A549 (cell line): ENCODE data around the gene PTGFRN.

Source experiments
- CHD2 ChIP-seq: fragments of 150-350 bp; IDR thresholded peaks from 2 replicates; pipeline ENCODE4 v1.6.1; 2014; ENCODE audit warnings: low read length; ENCODE audit not compliant: partially characterized antibody
- CHD4 ChIP-seq: fragments of 200-600 bp; sonication (generic); IDR thresholded peaks from 2 replicates; pipeline ENCODE4 v1.6.1; 2016; ENCODE audit warnings: antibody characterized with exemption, mild to moderate bottlenecking, borderline replicate concordance
- CTCF ChIP-seq: fragments of >200 bp; sonication (Bioruptor Twin); formaldehyde crosslinking; IDR thresholded peaks from 3 replicates; pipeline ENCODE4 v1.5.1; 2016
- E2F6 ChIP-seq: IDR thresholded peaks from 2 replicates; pipeline ENCODE4 v1.6.1; 2012; ENCODE audit warnings: low read depth, borderline replicate concordance
- MAFK ChIP-seq: fragments of 450-650 bp; IDR thresholded peaks from 2 replicates; pipeline ENCODE4 v1.6.1; 2014; ENCODE audit not compliant: partially characterized antibody
- MAX ChIP-seq: IDR thresholded peaks from 2 replicates; pipeline ENCODE4 v1.6.1; 2012
- MAZ ChIP-seq: fragments of 150-350 bp; IDR thresholded peaks from 2 replicates; pipeline ENCODE4 v1.6.1; 2014; ENCODE audit warnings: antibody characterized with exemption, low read depth, low read length, borderline replicate concordance
- MYC ChIP-seq: IDR thresholded peaks from 2 replicates; pipeline ENCODE4 v1.6.1; 2012; ENCODE audit warnings: mild to moderate bottlenecking, inconsistent platforms, low read length, improper control_type of control experiment, borderline replicate concordance
- POLR2A ChIP-seq: IDR thresholded peaks from 2 replicates; pipeline ENCODE4 v1.6.1; 2012; ENCODE audit warnings: mild to moderate bottlenecking, low read length
- RCOR1 ChIP-seq: fragments of 150-350 bp; IDR thresholded peaks from 2 replicates; pipeline ENCODE4 v1.6.1; 2014; ENCODE audit warnings: antibody characterized with exemption, low read length, low read depth
- TF ChIP-seq, protein P1 (sequence below): fragments of 200-600 bp; sonication (generic); IDR thresholded peaks from 2 replicates; pipeline ENCODE4 v1.6.1; 2016; ENCODE audit warnings: antibody characterized with exemption, mild to moderate bottlenecking, moderate library complexity

DNA sequence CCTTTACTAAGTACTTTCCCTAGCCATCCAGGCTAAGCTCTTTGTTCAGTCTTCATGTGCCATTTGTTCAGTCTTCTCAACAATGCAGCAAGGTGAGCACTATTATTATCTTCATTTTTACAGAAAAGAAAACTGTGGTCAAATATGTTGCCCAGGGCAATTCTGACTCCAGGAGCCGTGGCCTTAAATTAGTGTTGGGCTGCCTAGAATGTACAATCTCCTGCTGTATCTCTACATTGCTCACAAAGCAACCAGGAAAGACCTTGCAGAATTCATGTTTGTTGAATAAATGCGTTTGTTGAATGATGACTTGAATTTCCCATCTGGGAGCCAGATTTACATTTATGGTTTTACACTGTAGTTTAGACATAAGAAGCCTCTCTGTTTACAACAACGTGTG is 106.0 kb downstream of the PTGFRN start:
- TF ChIP-seq CTCF (no peak), POLR2A (no peak), MYC (no peak), MAX (no peak), E2F6 (no peak), MAZ (no peak), RCOR1 (no peak), MAFK (no peak), CHD4 (no peak), CHD2 (no peak)
- TF ChIP-seq, protein P1, sequence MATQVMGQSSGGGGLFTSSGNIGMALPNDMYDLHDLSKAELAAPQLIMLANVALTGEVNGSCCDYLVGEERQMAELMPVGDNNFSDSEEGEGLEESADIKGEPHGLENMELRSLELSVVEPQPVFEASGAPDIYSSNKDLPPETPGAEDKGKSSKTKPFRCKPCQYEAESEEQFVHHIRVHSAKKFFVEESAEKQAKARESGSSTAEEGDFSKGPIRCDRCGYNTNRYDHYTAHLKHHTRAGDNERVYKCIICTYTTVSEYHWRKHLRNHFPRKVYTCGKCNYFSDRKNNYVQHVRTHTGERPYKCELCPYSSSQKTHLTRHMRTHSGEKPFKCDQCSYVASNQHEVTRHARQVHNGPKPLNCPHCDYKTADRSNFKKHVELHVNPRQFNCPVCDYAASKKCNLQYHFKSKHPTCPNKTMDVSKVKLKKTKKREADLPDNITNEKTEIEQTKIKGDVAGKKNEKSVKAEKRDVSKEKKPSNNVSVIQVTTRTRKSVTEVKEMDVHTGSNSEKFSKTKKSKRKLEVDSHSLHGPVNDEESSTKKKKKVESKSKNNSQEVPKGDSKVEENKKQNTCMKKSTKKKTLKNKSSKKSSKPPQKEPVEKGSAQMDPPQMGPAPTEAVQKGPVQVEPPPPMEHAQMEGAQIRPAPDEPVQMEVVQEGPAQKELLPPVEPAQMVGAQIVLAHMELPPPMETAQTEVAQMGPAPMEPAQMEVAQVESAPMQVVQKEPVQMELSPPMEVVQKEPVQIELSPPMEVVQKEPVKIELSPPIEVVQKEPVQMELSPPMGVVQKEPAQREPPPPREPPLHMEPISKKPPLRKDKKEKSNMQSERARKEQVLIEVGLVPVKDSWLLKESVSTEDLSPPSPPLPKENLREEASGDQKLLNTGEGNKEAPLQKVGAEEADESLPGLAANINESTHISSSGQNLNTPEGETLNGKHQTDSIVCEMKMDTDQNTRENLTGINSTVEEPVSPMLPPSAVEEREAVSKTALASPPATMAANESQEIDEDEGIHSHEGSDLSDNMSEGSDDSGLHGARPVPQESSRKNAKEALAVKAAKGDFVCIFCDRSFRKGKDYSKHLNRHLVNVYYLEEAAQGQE: no peak
